ENCODE measurements around the gene SUCO. TPM values are rescaled to one million over a fixed set of nuclear protein-coding genes. Genes with fewer than 3 reads are reported as not detected.

The SUCO gene
- total RNA-seq, 1 donor from 2014 or later = 11.3 TPM

DNA sequence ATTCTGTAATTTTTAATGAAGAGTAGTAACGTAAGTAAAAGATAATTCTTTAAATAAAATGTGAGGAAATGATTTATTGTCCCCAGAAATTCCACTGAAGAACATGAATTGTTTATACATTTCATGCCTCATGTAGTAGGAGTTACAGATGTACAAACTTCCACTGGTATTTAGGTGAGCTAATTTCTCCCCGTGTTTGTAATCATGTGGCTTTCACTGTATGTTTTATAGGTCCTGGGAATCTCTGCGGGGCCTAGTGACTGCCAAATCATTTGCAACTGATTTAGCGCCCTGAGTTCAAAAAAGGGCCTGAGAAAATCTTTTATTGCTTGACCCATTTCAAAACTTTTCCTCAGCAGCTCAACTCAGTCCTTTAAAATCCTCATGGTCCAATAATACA lies 95.5 kb downstream of the SUCO start:
- no peak for DNase-seq (ENCODE audit: low read depth)
- Histone ChIP-seq H3K4me3 (ENCODE audit: low read depth, low read length) (no peak overlapping the region), H3K27me3 (ENCODE audit: control insufficient read depth, insufficient read depth, low read length) (no peaks in the 10 kb centered on the region), H3K36me3 (ENCODE audit: control insufficient read depth, insufficient read depth, low read length) (no peaks in the 10 kb centered on the region)
- no peak for FAIRE-seq
- TF ChIP-seq, protein P1, sequence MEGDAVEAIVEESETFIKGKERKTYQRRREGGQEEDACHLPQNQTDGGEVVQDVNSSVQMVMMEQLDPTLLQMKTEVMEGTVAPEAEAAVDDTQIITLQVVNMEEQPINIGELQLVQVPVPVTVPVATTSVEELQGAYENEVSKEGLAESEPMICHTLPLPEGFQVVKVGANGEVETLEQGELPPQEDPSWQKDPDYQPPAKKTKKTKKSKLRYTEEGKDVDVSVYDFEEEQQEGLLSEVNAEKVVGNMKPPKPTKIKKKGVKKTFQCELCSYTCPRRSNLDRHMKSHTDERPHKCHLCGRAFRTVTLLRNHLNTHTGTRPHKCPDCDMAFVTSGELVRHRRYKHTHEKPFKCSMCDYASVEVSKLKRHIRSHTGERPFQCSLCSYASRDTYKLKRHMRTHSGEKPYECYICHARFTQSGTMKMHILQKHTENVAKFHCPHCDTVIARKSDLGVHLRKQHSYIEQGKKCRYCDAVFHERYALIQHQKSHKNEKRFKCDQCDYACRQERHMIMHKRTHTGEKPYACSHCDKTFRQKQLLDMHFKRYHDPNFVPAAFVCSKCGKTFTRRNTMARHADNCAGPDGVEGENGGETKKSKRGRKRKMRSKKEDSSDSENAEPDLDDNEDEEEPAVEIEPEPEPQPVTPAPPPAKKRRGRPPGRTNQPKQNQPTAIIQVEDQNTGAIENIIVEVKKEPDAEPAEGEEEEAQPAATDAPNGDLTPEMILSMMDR (IDR thresholded peaks at IDR 0.05; ENCODE audit: insufficient read depth, low read length, severe bottlenecking) = no peak

DNA sequence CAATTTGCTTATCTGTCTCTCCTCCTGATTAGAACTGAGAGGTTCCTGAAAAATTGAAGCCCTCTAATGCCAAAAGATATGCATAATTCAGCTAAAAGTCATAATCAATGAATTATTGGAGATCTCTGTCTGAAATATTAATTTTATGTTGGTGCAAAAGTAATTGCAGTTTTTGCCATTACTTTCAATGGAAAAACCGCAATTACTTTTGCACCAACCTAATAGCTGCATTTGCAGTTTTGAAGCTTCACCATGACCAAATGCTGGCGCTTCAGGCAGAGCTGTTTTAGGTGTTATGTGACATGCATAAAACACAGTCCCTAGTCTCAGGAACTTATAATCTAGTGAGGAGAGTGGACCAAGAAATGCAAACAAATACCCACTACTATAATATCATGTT lies 96.2 kb downstream of the SUCO start:
- no peak for FAIRE-seq
- Histone ChIP-seq H3K27me3 (ENCODE audit: control insufficient read depth, insufficient read depth, low read length) (no peaks in the 10 kb centered on the region), H3K36me3 (ENCODE audit: control insufficient read depth, insufficient read depth, low read length) (no peaks in the 10 kb centered on the region), H3K4me3 (ENCODE audit: low read depth, low read length) (no peak overlapping the region)
- DNase-seq (ENCODE audit: low read depth) = no peak
- TF ChIP-seq, protein P1 (IDR thresholded peaks at IDR 0.05; ENCODE audit: insufficient read depth, low read length, severe bottlenecking) = no peak

DNA sequence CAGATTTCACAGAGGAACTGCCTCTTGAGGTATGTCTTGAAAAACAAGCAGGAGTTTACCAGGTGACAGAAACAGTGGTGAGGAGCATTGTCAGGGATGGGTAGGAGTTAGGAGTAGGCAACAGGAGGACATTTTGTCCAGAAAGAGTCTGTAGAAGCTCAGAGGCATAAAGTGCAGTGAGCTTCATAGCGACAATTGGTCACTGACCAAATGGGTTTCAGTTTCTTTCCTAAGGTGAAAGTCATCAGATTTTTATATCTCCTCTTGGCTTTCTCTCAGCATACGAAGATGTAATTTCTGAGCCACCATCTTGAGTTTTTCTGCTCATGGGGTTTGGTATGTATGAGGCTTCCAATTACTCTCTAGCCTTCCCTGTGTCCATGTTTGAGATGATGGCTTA lies 96.7 kb downstream of the SUCO start:
- Histone ChIP-seq H3K4me3 (ENCODE audit: low read depth, low read length) (no peak overlapping the region), H3K36me3 (ENCODE audit: control insufficient read depth, insufficient read depth, low read length) (no peaks in the 10 kb centered on the region), H3K27me3 (ENCODE audit: control insufficient read depth, insufficient read depth, low read length) (no peaks in the 10 kb centered on the region)
- no peak for FAIRE-seq
- DNase-seq (ENCODE audit: low read depth) = no peak
- TF ChIP-seq, protein P1 (IDR thresholded peaks at IDR 0.05; ENCODE audit: insufficient read depth, low read length, severe bottlenecking) = no peak

DNA sequence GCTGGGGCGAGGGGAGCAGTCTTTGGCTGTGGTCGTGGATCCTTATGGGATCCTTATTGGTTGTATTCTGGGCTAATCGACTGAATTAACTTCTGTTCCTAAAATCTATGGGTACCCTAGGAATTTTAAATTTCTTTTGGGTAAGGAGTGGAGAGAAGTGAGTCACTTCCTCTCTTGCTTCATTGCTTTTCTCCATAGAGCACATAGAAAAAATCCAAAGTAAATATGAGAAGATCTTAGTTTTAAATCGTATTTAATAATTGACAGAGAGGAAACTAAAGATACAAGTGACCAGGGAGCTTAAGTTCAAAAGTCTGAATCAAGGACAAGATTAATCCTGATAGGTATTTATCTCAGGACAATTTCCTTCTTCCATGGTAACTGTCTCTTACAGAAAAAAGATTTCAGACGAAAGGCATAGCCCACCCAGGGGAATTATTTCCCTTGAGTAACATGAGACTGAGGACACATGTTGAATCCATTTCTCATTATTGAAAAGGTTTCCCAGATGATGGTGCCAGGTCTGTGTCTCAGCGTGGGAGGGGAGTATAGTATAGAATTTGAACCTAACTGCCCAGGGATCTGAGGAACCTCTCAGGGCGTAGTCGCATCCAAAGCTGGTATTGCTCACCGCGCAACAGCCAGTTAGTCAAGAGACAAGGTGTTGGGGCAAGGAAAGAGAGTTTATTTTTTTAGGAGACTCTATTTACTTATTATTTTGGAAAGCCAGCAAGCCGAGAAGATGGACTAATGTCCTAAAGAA lies 97.3 kb downstream of the SUCO start:
- Histone ChIP-seq H3K36me3 (ENCODE audit: control insufficient read depth, insufficient read depth, low read length) (no peaks in the 10 kb centered on the region), H3K4me3 (ENCODE audit: low read depth, low read length) (no peak overlapping the region), H3K27me3 (ENCODE audit: control insufficient read depth, insufficient read depth, low read length) (no peaks in the 10 kb centered on the region)
- peak; percentile 57 for DNase-seq (ENCODE audit: low read depth)
- TF ChIP-seq, protein P1 (IDR thresholded peaks at IDR 0.05; ENCODE audit: insufficient read depth, low read length, severe bottlenecking) = no peak
- no peak for FAIRE-seq

DNA sequence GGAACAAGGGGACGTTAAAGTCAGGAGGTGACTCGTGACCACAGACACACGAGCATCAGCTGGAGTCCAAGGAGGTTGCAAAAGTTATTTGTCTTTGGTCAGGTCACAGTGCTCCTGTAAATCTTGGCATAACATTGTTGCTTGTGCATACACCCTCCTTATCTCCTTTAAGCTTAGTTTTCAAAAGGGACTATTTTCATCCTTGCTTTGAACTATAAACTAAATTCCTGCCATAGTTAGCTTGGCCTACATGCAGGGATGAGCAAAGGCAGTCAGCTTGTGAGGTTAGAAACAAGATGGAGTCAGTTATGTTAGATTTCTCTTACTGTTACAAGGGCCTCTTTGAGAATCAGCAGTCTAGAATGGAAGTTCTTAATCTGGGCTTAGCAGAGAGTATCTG lies 97.9 kb downstream of the SUCO start:
- H3K4me3 ChIP-seq (ENCODE audit: low read depth, low read length) = no peak overlapping the region
- DNase-seq (ENCODE audit: low read depth) = no peak
- no peaks in the 10 kb centered on the region for H3K36me3 ChIP-seq (ENCODE audit: control insufficient read depth, insufficient read depth, low read length)
- H3K27me3 ChIP-seq (ENCODE audit: control insufficient read depth, insufficient read depth, low read length) = no peaks in the 10 kb centered on the region
- no peak for FAIRE-seq
- TF ChIP-seq, protein P1 (IDR thresholded peaks at IDR 0.05; ENCODE audit: insufficient read depth, low read length, severe bottlenecking) = no peak

DNA sequence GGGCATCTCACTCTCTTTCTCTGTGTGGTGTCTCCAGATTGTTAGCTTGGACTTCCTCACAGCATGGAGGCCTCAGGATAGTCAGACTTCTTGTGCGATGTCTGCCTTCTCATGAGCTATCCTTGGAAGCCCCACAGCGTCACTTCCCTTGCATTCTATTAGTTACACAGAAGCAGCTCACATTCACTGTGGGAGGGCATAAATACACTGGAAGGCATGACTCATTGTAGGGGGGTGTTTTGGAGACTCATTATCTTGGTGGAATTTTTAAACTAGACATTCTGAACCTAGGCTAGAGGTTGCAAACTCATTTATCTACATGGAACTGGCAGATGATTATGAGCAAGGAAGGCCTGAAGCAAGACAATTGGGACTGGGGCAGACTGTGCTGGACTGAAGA lies 104.6 kb downstream of the SUCO start:
- no peak for FAIRE-seq
- TF ChIP-seq, protein P1 (IDR thresholded peaks at IDR 0.05; ENCODE audit: insufficient read depth, low read length, severe bottlenecking) = no peak
- H3K4me3 ChIP-seq (ENCODE audit: low read depth, low read length) = no peak overlapping the region
- peak; percentile 85 for DNase-seq (ENCODE audit: low read depth)
- no peaks in the 10 kb centered on the region for H3K27me3 ChIP-seq (ENCODE audit: control insufficient read depth, insufficient read depth, low read length)
- no peaks in the 10 kb centered on the region for H3K36me3 ChIP-seq (ENCODE audit: control insufficient read depth, insufficient read depth, low read length)
